Activated CD4-positive, alpha-beta memory T cell treated with anti-CD3 and anti-CD28 coated beads for 36 hours (primary cell): ENCODE results near the gene RGPD3. TPM values are rescaled to one million over a fixed set of nuclear protein-coding genes. Genes with fewer than 3 reads are reported as not detected.
"Not testable (repeated sequence)": the region's sequence is repeated elsewhere in the genome, so short reads cannot be mapped to it uniquely, and the experiment has no call there.

Experiments used
- CTCF ChIA-PET: fragments of 350-600 bp; sonication (Branson Sonifier 250); formaldehyde crosslinking; loops from one replicate; lab custom pipeline; 2021; ENCODE audit warnings: antibody characterized with exemption, inconsistent platforms; lab: Charles Lee
- POLR2A ChIA-PET: fragments of 350-600 bp; sonication (Branson Sonifier 250); formaldehyde crosslinking; loops from one replicate; lab custom pipeline; 2021; ENCODE audit warnings: antibody characterized with exemption; lab: Charles Lee
- DNase-seq: peaks from one replicate; pipeline ENCODE4 v3.0.0-alpha.2; 2020
- H3K27ac Mint-ChIP-seq: one replicate; pipeline ENCODE4 v1.8.0; 2021; ENCODE audit warnings: mixed read lengths
- H3K27me3 Mint-ChIP-seq: one replicate; pipeline ENCODE4 v1.8.0; 2021; ENCODE audit warnings: mixed read lengths
- H3K36me3 Mint-ChIP-seq: one replicate; pipeline ENCODE4 v1.8.0; 2021; ENCODE audit warnings: mixed read lengths
- H3K4me1 Mint-ChIP-seq: one replicate; pipeline ENCODE4 v1.8.0; 2021; ENCODE audit warnings: low read depth, mixed read lengths
- H3K4me3 Mint-ChIP-seq: one replicate; pipeline ENCODE4 v1.8.0; 2021; ENCODE audit warnings: mild to moderate bottlenecking, mixed read lengths
- H3K9me3 Mint-ChIP-seq: one replicate; pipeline ENCODE4 v1.8.0; 2021; ENCODE audit warnings: mixed read lengths
- intact Hi-C: fragments of 100-400 bp; cut with micrococcal nuclease; formaldehyde crosslinking; loops from one replicate; pipeline ENCODE4 v1.15.1; 2023
- total RNA-seq, 2 experiments: library from RNA; stranded (reverse); gene quantifications; one replicate each; pipeline ENCODE4 v1.2.3, GENCODE V29; 2021

RGPD3 gene
- total RNA-seq, 2 experiments from 2014 or later = 0.24 to 0.31 TPM

GRCh38 chr2:106470658-106471057, 2.4 kb upstream of the RGPD3 start:
- H3K27me3 Mint-ChIP-seq, H3K36me3 Mint-ChIP-seq, POLR2A ChIA-PET, H3K9me3 Mint-ChIP-seq, H3K4me3 Mint-ChIP-seq, CTCF ChIA-PET, H3K4me1 Mint-ChIP-seq, H3K27ac Mint-ChIP-seq: not testable (repeated sequence)
- intact Hi-C loops = loop anchor here (10.0 kb wide), 1 partner anchor 366 kb away; no protein-coding TSS in a partner anchor
- peak; percentile 71 for DNase-seq

GRCh38 chr2:106467516-106467915, 697 bp downstream of the RGPD3 start:
- intact Hi-C loops, H3K4me3 Mint-ChIP-seq, H3K9me3 Mint-ChIP-seq, DNase-seq, H3K27ac Mint-ChIP-seq, CTCF ChIA-PET, H3K4me1 Mint-ChIP-seq, H3K36me3 Mint-ChIP-seq, H3K27me3 Mint-ChIP-seq, POLR2A ChIA-PET: not testable (repeated sequence)

- intact Hi-C loops = loop anchor here (5.0 kb wide), 1 partner anchor 80 kb away; no protein-coding TSS in a partner anchor
- H3K27me3 Mint-ChIP-seq, POLR2A ChIA-PET, H3K36me3 Mint-ChIP-seq, H3K9me3 Mint-ChIP-seq, H3K4me1 Mint-ChIP-seq, H3K4me3 Mint-ChIP-seq, H3K27ac Mint-ChIP-seq: not testable (repeated sequence)
- DNase-seq = peak; percentile 44
- CTCF ChIA-PET = interaction anchor here (0.7 to 1.1 kb wide), 2 partner anchors 118 to 121 kb away, joined by 3 to 5 read pairs; no protein-coding TSS in a partner anchor
Measured at GRCh38 chr2:106461882-106462281, 6.3 kb downstream of the RGPD3 start.

GRCh38 chr2:106390680-106391079, 77.5 kb downstream of the RGPD3 start:
- CTCF ChIA-PET, POLR2A ChIA-PET, H3K27ac Mint-ChIP-seq, H3K36me3 Mint-ChIP-seq, H3K27me3 Mint-ChIP-seq, H3K4me1 Mint-ChIP-seq, H3K4me3 Mint-ChIP-seq, H3K9me3 Mint-ChIP-seq, intact Hi-C loops, DNase-seq: not testable (repeated sequence)

- H3K36me3 Mint-ChIP-seq, POLR2A ChIA-PET, H3K9me3 Mint-ChIP-seq, H3K4me3 Mint-ChIP-seq, CTCF ChIA-PET, H3K27me3 Mint-ChIP-seq, intact Hi-C loops, DNase-seq, H3K27ac Mint-ChIP-seq, H3K4me1 Mint-ChIP-seq: not testable (repeated sequence)
Measured at GRCh38 chr2:106388814-106389410, 79.3 kb downstream of the RGPD3 start.

GRCh38 chr2:106384548-106384947, 83.7 kb downstream of the RGPD3 start:
- POLR2A ChIA-PET, H3K4me1 Mint-ChIP-seq, H3K27ac Mint-ChIP-seq, H3K9me3 Mint-ChIP-seq, H3K27me3 Mint-ChIP-seq, DNase-seq, H3K36me3 Mint-ChIP-seq, intact Hi-C loops, CTCF ChIA-PET, H3K4me3 Mint-ChIP-seq: not testable (repeated sequence)

- H3K4me3 Mint-ChIP-seq, H3K36me3 Mint-ChIP-seq, intact Hi-C loops, H3K27me3 Mint-ChIP-seq, H3K9me3 Mint-ChIP-seq, DNase-seq, POLR2A ChIA-PET, H3K27ac Mint-ChIP-seq, H3K4me1 Mint-ChIP-seq, CTCF ChIA-PET: not testable (repeated sequence)
Measured at GRCh38 chr2:106381867-106382266, 86.3 kb downstream of the RGPD3 start.

- H3K4me3 Mint-ChIP-seq, CTCF ChIA-PET, H3K9me3 Mint-ChIP-seq, H3K36me3 Mint-ChIP-seq, H3K4me1 Mint-ChIP-seq, POLR2A ChIA-PET, H3K27me3 Mint-ChIP-seq, DNase-seq, intact Hi-C loops, H3K27ac Mint-ChIP-seq: not testable (repeated sequence)
Measured at GRCh38 chr2:106379567-106379966, 88.6 kb downstream of the RGPD3 start.

GRCh38 chr2:106369182-106369581, 99.0 kb downstream of the RGPD3 start:
- H3K27ac Mint-ChIP-seq, H3K4me3 Mint-ChIP-seq, POLR2A ChIA-PET, H3K9me3 Mint-ChIP-seq, CTCF ChIA-PET, DNase-seq, intact Hi-C loops, H3K36me3 Mint-ChIP-seq, H3K27me3 Mint-ChIP-seq, H3K4me1 Mint-ChIP-seq: not testable (repeated sequence)

GRCh38 chr2:106366204-106366885, 101.9 kb downstream of the RGPD3 start:
- H3K27ac Mint-ChIP-seq = no peak overlapping the region
- no peaks in the 10 kb centered on the region for H3K4me1 Mint-ChIP-seq
- ChIA-PET POLR2A (no interaction called here), CTCF (no interaction called here)
- intact Hi-C loops = no loop called here
- no peaks in the 10 kb centered on the region for H3K36me3 Mint-ChIP-seq
- no peak overlapping the region for H3K4me3 Mint-ChIP-seq
- H3K9me3 Mint-ChIP-seq = no peaks in the 10 kb centered on the region
- H3K27me3 Mint-ChIP-seq = peaks cover 3% of the 10 kb centered on the region
- DNase-seq = no peak

GRCh38 chr2:106363791-106364190, 104.4 kb downstream of the RGPD3 start:
- no peaks in the 10 kb centered on the region for H3K36me3 Mint-ChIP-seq
- H3K4me3 Mint-ChIP-seq = no peak overlapping the region
- H3K27ac Mint-ChIP-seq = no peak overlapping the region
- POLR2A ChIA-PET = no interaction called here
- CTCF ChIA-PET = no interaction called here
- DNase-seq = no peak
- H3K27me3 Mint-ChIP-seq = peaks cover 10% of the 10 kb centered on the region
- intact Hi-C loops = no loop called here
- H3K4me1 Mint-ChIP-seq = no peaks in the 10 kb centered on the region
- H3K9me3 Mint-ChIP-seq = no peaks in the 10 kb centered on the region

- POLR2A ChIA-PET = no interaction called here
- H3K4me1 Mint-ChIP-seq = no peaks in the 10 kb centered on the region
- H3K27ac Mint-ChIP-seq = no peak overlapping the region
- CTCF ChIA-PET = no interaction called here
- no peak for DNase-seq
- H3K9me3 Mint-ChIP-seq = no peaks in the 10 kb centered on the region
- peaks cover 10% of the 10 kb centered on the region for H3K27me3 Mint-ChIP-seq
- no peak overlapping the region for H3K4me3 Mint-ChIP-seq
- H3K36me3 Mint-ChIP-seq = no peaks in the 10 kb centered on the region
- intact Hi-C loops = no loop called here
Measured at GRCh38 chr2:106362789-106363188, 105.4 kb downstream of the RGPD3 start.

- H3K27me3 Mint-ChIP-seq = peaks cover 10% of the 10 kb centered on the region
- no peak for DNase-seq
- CTCF ChIA-PET = no interaction called here
- no peak overlapping the region for H3K27ac Mint-ChIP-seq
- H3K4me1 Mint-ChIP-seq = no peaks in the 10 kb centered on the region
- no peaks in the 10 kb centered on the region for H3K9me3 Mint-ChIP-seq
- H3K4me3 Mint-ChIP-seq = no peak overlapping the region
- POLR2A ChIA-PET = no interaction called here
- H3K36me3 Mint-ChIP-seq = no peaks in the 10 kb centered on the region
- intact Hi-C loops = no loop called here
Measured at GRCh38 chr2:106359512-106359911, 108.7 kb downstream of the RGPD3 start.
